Measurements from ENCODE around the gene ITPR2. TPM values are rescaled to one million over a fixed set of nuclear protein-coding genes. Genes with fewer than 3 reads are reported as not detected.

Gene ITPR2
- total RNA-seq, 1 experiment from 2014 or later, result 14.3 TPM

GRCh38 chr12:26571560-26571959 lies 261.4 kb downstream of the ITPR2 start:
- Mint-ChIP-seq H3K27me3 (ENCODE audit: insufficient read depth, unreplicated experiment) (peaks cover under 1% of the 10 kb centered on the region), H3K9me3 (ENCODE audit: unreplicated experiment) (no peaks in the 10 kb centered on the region), H3K36me3 (ENCODE audit: insufficient read depth, unreplicated experiment) (peaks cover 4% of the 10 kb centered on the region), H3K4me1 (ENCODE audit: insufficient read depth, unreplicated experiment) (no peaks in the 10 kb centered on the region), H3K4me3 (ENCODE audit: unreplicated experiment) (no peak overlapping the region), H3K27ac (ENCODE audit: low read depth, unreplicated experiment) (no peak overlapping the region)
- CTCF ChIA-PET, result interaction anchor here (0.6 to 0.7 kb wide), 2 partner anchors 9 to 259 kb away, joined by 3 read pairs; no protein-coding TSS in a partner anchor
- intact Hi-C loops (cut with micrococcal nuclease), result no loop called here
- DNase-seq (ENCODE audit: unreplicated experiment), result no peak
- no TSS peak for BruUV-seq (replicated peaks)
- POLR2A ChIA-PET, result interaction anchor here (0.6 kb wide), 1 partner anchor 38 kb away, joined by 3 read pairs; no protein-coding TSS in a partner anchor
- no peak for TF ChIP-seq CTCF (IDR thresholded peaks at IDR 0.05; ENCODE audit: unreplicated experiment)

- no peak for DNase-seq (ENCODE audit: unreplicated experiment)
- no peaks in the 10 kb centered on the region for H3K9me3 Mint-ChIP-seq (ENCODE audit: unreplicated experiment)
- intact Hi-C loops (cut with micrococcal nuclease), result no loop called here
- H3K27me3 Mint-ChIP-seq (ENCODE audit: insufficient read depth, unreplicated experiment), result peaks cover 12% of the 10 kb centered on the region
- no peaks in the 10 kb centered on the region for H3K36me3 Mint-ChIP-seq (ENCODE audit: insufficient read depth, unreplicated experiment)
- H3K4me1 Mint-ChIP-seq (ENCODE audit: insufficient read depth, unreplicated experiment), result no peaks in the 10 kb centered on the region
- no peak overlapping the region for H3K4me3 Mint-ChIP-seq (ENCODE audit: unreplicated experiment)
- POLR2A ChIA-PET, result interaction anchor here (0.9 kb wide), 1 partner anchor 40 kb away, joined by 3 read pairs; no protein-coding TSS in a partner anchor
- no TSS peak for BruUV-seq (replicated peaks)
- CTCF ChIA-PET, result no interaction called here
- H3K27ac Mint-ChIP-seq (ENCODE audit: low read depth, unreplicated experiment), result no peak overlapping the region
- no peak for TF ChIP-seq CTCF (IDR thresholded peaks at IDR 0.05; ENCODE audit: unreplicated experiment)
Measured at GRCh38 chr12:26567126-26567525, 265.9 kb downstream of the ITPR2 start.

- intact Hi-C loops (cut with micrococcal nuclease), result no loop called here
- Mint-ChIP-seq H3K27me3 (ENCODE audit: insufficient read depth, unreplicated experiment) (peaks cover 12% of the 10 kb centered on the region), H3K27ac (ENCODE audit: low read depth, unreplicated experiment) (no peak overlapping the region), H3K4me1 (ENCODE audit: insufficient read depth, unreplicated experiment) (no peaks in the 10 kb centered on the region), H3K9me3 (ENCODE audit: unreplicated experiment) (no peaks in the 10 kb centered on the region), H3K36me3 (ENCODE audit: insufficient read depth, unreplicated experiment) (no peaks in the 10 kb centered on the region), H3K4me3 (ENCODE audit: unreplicated experiment) (no peak overlapping the region)
- TF ChIP-seq CTCF (IDR thresholded peaks at IDR 0.05; ENCODE audit: unreplicated experiment), result no peak
- ChIA-PET POLR2A (no interaction called here), CTCF (no interaction called here)
- no peak for DNase-seq (ENCODE audit: unreplicated experiment)
- BruUV-seq (replicated peaks), result no TSS peak
Measured at GRCh38 chr12:26566675-26567074, 266.3 kb downstream of the ITPR2 start.

- ChIA-PET CTCF (no interaction called here), POLR2A (no interaction called here)
- no peak overlapping the region for H3K27ac Mint-ChIP-seq (ENCODE audit: low read depth, unreplicated experiment)
- no peak overlapping the region for H3K4me3 Mint-ChIP-seq (ENCODE audit: unreplicated experiment)
- no peaks in the 10 kb centered on the region for H3K36me3 Mint-ChIP-seq (ENCODE audit: insufficient read depth, unreplicated experiment)
- no peak for DNase-seq (ENCODE audit: unreplicated experiment)
- no peaks in the 10 kb centered on the region for H3K9me3 Mint-ChIP-seq (ENCODE audit: unreplicated experiment)
- peaks cover 12% of the 10 kb centered on the region for H3K27me3 Mint-ChIP-seq (ENCODE audit: insufficient read depth, unreplicated experiment)
- no TSS peak for BruUV-seq (replicated peaks)
- no peaks in the 10 kb centered on the region for H3K4me1 Mint-ChIP-seq (ENCODE audit: insufficient read depth, unreplicated experiment)
- intact Hi-C loops (cut with micrococcal nuclease), result no loop called here
- TF ChIP-seq CTCF (IDR thresholded peaks at IDR 0.05; ENCODE audit: unreplicated experiment), result no peak
Measured at GRCh38 chr12:26566186-26566585, 266.8 kb downstream of the ITPR2 start.
